Measurements from ENCODE around the gene DNAH8. TPM values are rescaled to one million over a fixed set of nuclear protein-coding genes. Genes with fewer than 3 reads are reported as not detected.
"Not testable (repeated sequence)": the region's sequence is repeated elsewhere in the genome, so short reads cannot be mapped to it uniquely, and the experiment has no call there.

The DNAH8 gene
- total RNA-seq, 1 experiment from 2014 or later = not detected

DNA sequence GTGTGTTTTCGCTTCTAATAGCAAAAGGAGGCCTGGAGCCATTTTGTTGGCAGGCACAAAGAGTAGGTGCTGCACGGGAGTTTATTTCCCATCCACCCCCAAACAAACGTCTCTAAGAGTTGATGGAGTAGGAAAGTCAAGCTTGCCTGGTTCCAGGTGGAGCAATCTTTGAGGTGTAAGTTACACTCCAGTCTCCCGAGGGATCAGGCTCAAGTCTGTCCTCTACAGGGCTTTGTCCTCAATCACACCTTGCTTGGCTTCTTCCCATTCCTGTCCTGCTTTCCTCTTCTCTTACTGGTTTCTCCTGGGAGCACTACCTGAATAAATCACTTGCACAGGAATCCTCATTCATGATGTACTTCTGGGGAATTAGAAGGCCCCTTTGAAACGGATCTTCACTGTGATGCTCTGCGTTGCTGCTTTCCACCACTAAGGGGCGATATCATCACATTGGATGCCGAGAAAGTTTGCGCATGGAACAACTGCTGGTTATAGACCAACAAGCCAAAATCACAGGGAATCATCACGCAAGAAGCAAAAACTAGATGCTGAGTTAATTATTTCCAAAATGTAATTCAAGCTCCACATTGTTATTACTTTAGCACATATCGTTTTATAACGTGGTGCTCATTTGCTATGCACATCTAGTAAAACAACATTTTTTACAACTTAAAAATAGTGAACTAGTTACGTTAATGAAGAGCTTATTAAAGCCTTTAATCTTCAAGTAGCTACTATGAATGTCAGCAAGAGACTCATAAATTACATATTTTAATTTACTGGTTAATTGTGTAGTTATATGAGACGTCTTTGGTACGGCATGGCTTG lies 156.8 kb downstream of the DNAH8 start:
- in situ Hi-C loops (cut with HindIII; ENCODE audit: low pct_unique_long_range_greater_than_20kb, low sequenced_read_pairs) (no loop called here), intact Hi-C loops (cut with micrococcal nuclease; ENCODE audit: unreplicated experiment) (loop anchor here (2.0 to 5.0 kb wide), 3 partner anchors 63 to 435 kb away; no protein-coding TSS in a partner anchor)
- CTCF ChIA-PET = interaction anchor here (0.6 kb wide), 2 partner anchors 138 to 443 kb away, joined by 3 read pairs; no protein-coding TSS in a partner anchor
- no peaks in the 10 kb centered on the region for H3K9me3 ChIP-seq (ENCODE audit: control insufficient read depth, insufficient read depth, low read depth, low read length)
- H3K27me3 ChIP-seq (ENCODE audit: control insufficient read depth, insufficient read depth, low read length) = peaks cover 6% of the 10 kb centered on the region
- no TSS peak for BruUV-seq (replicated peaks)
- TF ChIP-seq, protein P1, sequence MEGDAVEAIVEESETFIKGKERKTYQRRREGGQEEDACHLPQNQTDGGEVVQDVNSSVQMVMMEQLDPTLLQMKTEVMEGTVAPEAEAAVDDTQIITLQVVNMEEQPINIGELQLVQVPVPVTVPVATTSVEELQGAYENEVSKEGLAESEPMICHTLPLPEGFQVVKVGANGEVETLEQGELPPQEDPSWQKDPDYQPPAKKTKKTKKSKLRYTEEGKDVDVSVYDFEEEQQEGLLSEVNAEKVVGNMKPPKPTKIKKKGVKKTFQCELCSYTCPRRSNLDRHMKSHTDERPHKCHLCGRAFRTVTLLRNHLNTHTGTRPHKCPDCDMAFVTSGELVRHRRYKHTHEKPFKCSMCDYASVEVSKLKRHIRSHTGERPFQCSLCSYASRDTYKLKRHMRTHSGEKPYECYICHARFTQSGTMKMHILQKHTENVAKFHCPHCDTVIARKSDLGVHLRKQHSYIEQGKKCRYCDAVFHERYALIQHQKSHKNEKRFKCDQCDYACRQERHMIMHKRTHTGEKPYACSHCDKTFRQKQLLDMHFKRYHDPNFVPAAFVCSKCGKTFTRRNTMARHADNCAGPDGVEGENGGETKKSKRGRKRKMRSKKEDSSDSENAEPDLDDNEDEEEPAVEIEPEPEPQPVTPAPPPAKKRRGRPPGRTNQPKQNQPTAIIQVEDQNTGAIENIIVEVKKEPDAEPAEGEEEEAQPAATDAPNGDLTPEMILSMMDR (IDR thresholded peaks at IDR 0.05) = peak; percentile 95
- TF ChIP-seq, protein P2, sequence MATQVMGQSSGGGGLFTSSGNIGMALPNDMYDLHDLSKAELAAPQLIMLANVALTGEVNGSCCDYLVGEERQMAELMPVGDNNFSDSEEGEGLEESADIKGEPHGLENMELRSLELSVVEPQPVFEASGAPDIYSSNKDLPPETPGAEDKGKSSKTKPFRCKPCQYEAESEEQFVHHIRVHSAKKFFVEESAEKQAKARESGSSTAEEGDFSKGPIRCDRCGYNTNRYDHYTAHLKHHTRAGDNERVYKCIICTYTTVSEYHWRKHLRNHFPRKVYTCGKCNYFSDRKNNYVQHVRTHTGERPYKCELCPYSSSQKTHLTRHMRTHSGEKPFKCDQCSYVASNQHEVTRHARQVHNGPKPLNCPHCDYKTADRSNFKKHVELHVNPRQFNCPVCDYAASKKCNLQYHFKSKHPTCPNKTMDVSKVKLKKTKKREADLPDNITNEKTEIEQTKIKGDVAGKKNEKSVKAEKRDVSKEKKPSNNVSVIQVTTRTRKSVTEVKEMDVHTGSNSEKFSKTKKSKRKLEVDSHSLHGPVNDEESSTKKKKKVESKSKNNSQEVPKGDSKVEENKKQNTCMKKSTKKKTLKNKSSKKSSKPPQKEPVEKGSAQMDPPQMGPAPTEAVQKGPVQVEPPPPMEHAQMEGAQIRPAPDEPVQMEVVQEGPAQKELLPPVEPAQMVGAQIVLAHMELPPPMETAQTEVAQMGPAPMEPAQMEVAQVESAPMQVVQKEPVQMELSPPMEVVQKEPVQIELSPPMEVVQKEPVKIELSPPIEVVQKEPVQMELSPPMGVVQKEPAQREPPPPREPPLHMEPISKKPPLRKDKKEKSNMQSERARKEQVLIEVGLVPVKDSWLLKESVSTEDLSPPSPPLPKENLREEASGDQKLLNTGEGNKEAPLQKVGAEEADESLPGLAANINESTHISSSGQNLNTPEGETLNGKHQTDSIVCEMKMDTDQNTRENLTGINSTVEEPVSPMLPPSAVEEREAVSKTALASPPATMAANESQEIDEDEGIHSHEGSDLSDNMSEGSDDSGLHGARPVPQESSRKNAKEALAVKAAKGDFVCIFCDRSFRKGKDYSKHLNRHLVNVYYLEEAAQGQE (IDR thresholded peaks at IDR 0.05; ENCODE audit: insufficient read depth in 1 of 2, low read depth in 2 of 2, low read length in 1 of 2) = no peak
- POLR2A ChIA-PET = no interaction called here
- no peaks in the 10 kb centered on the region for H3K36me3 ChIP-seq (ENCODE audit: control insufficient read depth, insufficient read depth, low read length)
- peak; percentile 84 for ATAC-seq
- no peak overlapping the region for H3K27ac ChIP-seq (ENCODE audit: low read length)
- DNase-seq (ENCODE audit: low read depth, low spot score) = peak; percentile 48
- no peaks in the 10 kb centered on the region for H3K4me1 ChIP-seq (ENCODE audit: control insufficient read depth, insufficient read depth, low read length)
- no peak overlapping the region for H3K4me3 ChIP-seq (ENCODE audit: low read depth in 2 of 2, low read length in 2 of 2)

- Histone ChIP-seq H3K27ac (ENCODE audit: low read length) (no peak overlapping the region), H3K4me3 (ENCODE audit: low read depth in 2 of 2, low read length in 2 of 2) (no peak overlapping the region), H3K4me1 (ENCODE audit: control insufficient read depth, insufficient read depth, low read length) (no peaks in the 10 kb centered on the region), H3K27me3 (ENCODE audit: control insufficient read depth, insufficient read depth, low read length) (peaks cover 9% of the 10 kb centered on the region; the same call in 1 of the 2 replicates), H3K36me3 (ENCODE audit: control insufficient read depth, insufficient read depth, low read length) (no peaks in the 10 kb centered on the region), H3K9me3 (ENCODE audit: control insufficient read depth, insufficient read depth, low read depth, low read length) (no peaks in the 10 kb centered on the region)
- POLR2A ChIA-PET = no interaction called here
- in situ Hi-C loops (cut with HindIII; ENCODE audit: low pct_unique_long_range_greater_than_20kb, low sequenced_read_pairs) (no loop called here), intact Hi-C loops (cut with micrococcal nuclease; ENCODE audit: unreplicated experiment) (loop anchor here (2.0 to 5.0 kb wide), 3 partner anchors 62 to 434 kb away; no protein-coding TSS in a partner anchor)
- TF ChIP-seq TCF7L2 (IDR thresholded peaks at IDR 0.05; ENCODE audit: low read depth, low read length) (no peak), SIN3A (IDR thresholded peaks at IDR 0.05; ENCODE audit: borderline replicate concordance, insufficient read depth, low read depth, low read length) (no peak), POLR2AphosphoS5 (IDR thresholded peaks at IDR 0.05; ENCODE audit: low read depth, low read length) (no peak)
- TF ChIP-seq, protein P2 (IDR thresholded peaks at IDR 0.05; ENCODE audit: insufficient read depth in 1 of 2, low read depth in 2 of 2, low read length in 1 of 2) = no peak
- TF ChIP-seq, protein P1 (IDR thresholded peaks at IDR 0.05) = no peak
- CTCF ChIA-PET = interaction anchor here (0.5 to 1.0 kb wide), 3 partner anchors 98 to 1462 kb away, joined by 3 to 5 read pairs (median 3); no protein-coding TSS in a partner anchor
- ATAC-seq (no peak), DNase-seq (ENCODE audit: low read depth, low spot score) (no peak)
- no TSS peak for BruUV-seq (replicated peaks)
Observed at GRCh38 chr6:38873001-38873400, 157.9 kb downstream of the DNAH8 start.

DNA sequence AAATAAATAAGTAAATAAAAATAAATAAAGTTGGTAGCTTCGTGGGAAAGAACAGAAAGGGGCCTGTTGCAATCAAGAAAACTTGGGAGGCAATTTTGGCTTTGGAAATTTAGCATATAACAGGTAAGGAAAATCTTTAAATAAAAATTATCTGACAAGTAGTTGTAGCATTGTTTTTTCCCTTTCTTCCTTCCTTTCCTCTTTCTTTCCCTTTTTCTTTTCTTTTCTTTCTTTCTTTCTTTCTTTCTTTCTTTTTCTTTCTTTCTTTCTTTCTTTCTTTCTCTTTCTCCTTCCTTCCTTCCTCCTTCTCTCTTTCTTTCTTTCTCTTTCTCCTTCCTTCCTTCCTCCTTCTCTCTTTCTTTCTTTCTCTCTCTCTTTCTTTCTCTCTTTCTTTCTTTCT lies 158.7 kb downstream of the DNAH8 start:
- H3K9me3 ChIP-seq (ENCODE audit: control insufficient read depth, insufficient read depth, low read depth, low read length); H3K4me3 ChIP-seq (ENCODE audit: low read depth in 2 of 2, low read length in 2 of 2); BruUV-seq (replicated peaks); POLR2A ChIA-PET; ATAC-seq; DNase-seq (ENCODE audit: low read depth, low spot score); H3K27me3 ChIP-seq (ENCODE audit: control insufficient read depth, insufficient read depth, low read length); CTCF ChIA-PET; H3K4me1 ChIP-seq (ENCODE audit: control insufficient read depth, insufficient read depth, low read length); H3K36me3 ChIP-seq (ENCODE audit: control insufficient read depth, insufficient read depth, low read length); in situ Hi-C loops (cut with HindIII; ENCODE audit: low pct_unique_long_range_greater_than_20kb, low sequenced_read_pairs); H3K27ac ChIP-seq (ENCODE audit: low read length): not testable (repeated sequence)
- intact Hi-C loops (cut with micrococcal nuclease; ENCODE audit: unreplicated experiment) = loop anchor here (2.0 to 5.0 kb wide), 3 partner anchors 61 to 433 kb away; no protein-coding TSS in a partner anchor

All from Panc1 (cell line).